Activated CD4-positive, alpha-beta T cell treated with anti-CD3 and anti-CD28 coated beads, Interleukin-2, amount 50 U/mL, for 4 hours (primary cell): ENCODE results near the gene CLEC6A.
"Not testable (repeated sequence)": the region's sequence is repeated elsewhere in the genome, so short reads cannot be mapped to it uniquely, and the experiment has no call there.

Source experiments
- DNase-seq, 2 experiments: peaks; one replicate each; pipeline ENCODE4 v3.0.0-alpha.2; 2020

Gene CLEC6A

GRCh38 chr12:8455727-8456360 lies at the start of gene CLEC6A:
Gene CLEC6A, plus strand, starts transcription at chr12:8455962. Its CDS starts 150 bp downstream, at chr12:8456112.
- no peak for DNase-seq

DNA sequence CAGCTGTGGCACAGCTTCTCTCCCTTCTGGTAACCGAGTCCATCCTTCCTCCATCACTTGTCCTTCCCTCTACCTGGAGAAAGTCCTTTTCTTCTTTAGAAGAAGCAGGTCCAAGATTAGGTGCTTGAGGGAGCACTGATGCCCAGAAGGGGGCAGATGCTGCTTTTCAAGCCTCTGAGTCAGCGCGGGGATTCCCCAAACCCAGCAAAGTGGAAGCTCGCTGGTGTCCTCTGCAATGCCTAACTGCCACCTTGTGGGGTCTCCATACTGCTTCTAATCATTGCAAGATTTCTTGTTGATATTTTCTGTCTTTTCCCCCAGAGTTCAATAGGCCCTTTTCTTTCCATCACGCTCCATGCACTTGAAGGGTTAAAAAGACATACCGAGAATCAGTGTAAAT lies 36.2 kb upstream of the CLEC6A start:
- not testable (repeated sequence) for DNase-seq

GRCh38 chr12:8420506-8420905 lies 35.3 kb upstream of the CLEC6A start:
- no peak for DNase-seq

GRCh38 chr12:8444536-8445278 lies 11.1 kb upstream of the CLEC6A start:
- not testable (repeated sequence) for DNase-seq

GRCh38 chr12:8445731-8446130 lies 10.0 kb upstream of the CLEC6A start:
- no peak for DNase-seq

DNA sequence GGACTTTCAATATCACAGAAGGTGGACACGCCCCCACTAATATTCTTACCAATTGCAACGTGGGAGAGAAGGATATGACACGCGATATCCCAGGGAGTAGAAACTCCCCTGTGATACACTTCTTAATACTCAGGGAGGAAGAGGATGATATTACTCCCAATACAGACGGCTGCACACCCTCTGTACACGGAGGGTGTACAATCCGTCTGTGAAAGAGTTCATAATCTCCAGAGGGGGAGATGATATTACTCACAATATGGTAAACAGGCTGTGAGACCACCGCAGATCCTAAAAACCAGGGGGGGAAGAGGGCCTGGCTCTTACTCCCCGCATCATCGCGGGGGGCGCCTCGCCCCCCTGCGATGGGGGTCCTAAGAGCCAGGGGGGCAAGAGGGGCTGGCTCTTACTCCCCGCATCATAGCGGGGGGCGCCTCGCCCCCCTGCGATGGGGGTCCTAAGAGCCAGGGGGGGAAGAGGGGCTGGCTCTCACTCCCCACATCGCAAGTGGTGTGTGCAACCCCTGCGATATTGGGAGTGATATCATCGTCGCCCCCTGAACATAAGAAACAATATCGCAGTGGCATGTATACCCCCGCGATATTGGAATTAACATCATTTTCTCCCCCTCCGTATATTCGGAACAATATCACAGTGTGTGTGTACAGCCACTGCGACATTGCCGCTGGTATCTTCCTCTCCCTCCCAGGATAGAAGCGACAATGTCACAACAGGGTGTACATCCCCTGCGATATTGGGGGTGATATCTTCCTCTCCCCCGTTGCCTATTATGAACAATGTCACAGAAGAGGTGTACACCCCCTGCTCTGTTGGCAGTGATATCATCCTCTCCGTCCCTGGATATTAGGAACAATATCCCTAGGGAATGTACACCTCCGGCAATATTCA lies 8.9 kb upstream of the CLEC6A start:
- DNase-seq, result no peak

DNA sequence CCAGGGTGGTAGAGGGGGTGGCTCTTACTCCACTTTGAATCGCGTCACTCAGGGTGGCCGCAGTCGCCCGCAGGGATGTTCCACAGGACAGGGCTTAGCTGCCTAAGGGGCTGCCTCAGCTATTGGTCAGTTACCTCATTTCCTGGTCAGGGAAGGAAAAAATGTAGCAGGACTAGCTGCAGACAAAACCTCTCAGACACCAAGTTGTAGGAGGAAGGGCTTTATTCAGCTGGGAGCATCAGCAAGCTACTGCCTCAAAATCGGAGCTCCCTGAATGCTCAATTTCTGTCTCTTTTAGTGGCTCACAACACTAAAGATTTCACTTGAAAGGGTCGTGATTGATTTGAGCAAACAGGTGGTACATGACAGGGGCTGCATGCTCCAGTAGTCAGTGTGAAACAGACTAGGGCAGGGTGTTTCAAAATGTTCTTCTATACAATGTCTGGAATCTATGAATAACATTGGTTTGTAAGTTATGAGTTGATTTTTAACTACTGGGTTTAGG lies 6.4 kb upstream of the CLEC6A start:
- DNase-seq, result no peak

DNA sequence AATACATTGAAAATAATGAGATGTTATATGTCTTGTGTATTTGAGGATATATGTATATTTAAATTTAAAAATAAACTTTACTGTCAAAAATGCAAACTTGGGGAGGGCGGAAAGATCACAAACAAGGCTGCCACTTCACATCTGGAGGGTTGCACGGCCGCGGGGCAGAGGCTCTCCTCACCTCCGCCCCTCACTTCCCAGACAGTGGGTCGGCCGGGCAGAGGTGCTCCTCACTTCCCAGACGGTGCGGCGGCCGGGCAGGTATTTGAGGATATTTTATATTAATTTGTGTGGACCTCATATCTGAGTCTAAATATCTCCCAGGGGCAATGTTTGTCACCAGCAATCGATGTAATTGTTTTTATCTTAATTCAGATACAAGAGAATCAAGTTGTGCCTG lies 3.7 kb upstream of the CLEC6A start:
- DNase-seq, result no peak

GRCh38 chr12:8453021-8453513 lies 2.7 kb upstream of the CLEC6A start:
- no peak for DNase-seq

DNA sequence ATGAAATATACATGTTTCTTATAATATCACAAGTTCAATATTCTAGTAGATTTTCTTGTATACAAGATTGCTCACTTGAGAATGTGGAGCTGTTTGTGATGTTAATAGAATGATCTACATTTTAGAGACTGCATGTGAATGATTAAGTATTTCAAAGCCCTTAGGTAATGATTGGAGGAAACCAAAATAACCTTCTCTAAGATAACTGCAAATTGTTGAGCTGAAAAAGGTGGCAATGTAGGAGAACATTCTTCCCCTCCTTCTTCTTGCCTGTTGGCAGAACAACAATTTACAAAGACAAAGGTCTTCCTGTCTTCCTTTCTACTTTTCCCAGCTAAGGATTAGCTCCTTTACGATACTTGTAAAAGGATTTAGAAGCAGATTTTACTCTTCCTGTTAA lies 2.0 kb upstream of the CLEC6A start:
- no peak for DNase-seq

- DNase-seq, result no peak
These were observed 491 bp upstream of the CLEC6A start for GRCh38 chr12:8455271-8455670.

GRCh38 chr12:8461426-8461825 lies 5.7 kb downstream of the CLEC6A start:
- no peak for DNase-seq

DNA sequence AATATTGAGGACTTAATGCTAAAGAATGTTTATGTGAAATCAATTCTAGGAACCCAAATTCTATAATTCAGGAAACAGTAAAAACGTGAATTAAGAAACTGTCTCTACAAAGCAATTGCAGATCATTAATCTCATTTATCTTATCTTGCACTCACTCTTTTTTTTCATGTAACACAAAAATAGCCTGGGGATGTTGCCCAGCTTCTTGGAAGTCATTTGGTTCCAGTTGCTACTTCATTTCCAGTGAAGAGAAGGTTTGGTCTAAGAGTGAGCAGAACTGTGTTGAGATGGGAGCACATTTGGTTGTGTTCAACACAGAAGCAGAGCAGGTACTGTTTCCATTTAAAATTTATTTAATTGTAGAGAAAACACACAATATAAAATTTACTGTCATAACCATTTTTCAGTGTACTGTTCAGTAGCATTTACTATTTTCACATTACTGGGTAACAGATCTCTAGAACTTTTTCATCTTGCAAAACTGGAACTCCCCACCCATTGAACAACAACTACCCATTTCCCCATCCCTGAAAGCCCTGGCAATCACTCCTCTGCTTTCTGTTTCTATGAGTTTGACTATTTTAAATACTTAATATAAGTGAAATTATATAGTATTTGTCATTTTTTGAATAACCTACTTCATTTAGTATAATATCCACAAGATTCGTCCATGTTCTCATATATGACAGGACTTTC lies 9.7 kb downstream of the CLEC6A start:
- no peak for DNase-seq

- DNase-seq, result no peak
These were observed 10.5 kb downstream of the CLEC6A start for GRCh38 chr12:8466241-8466640.

GRCh38 chr12:8471090-8471489 lies 15.3 kb downstream of the CLEC6A start:
- no peak for DNase-seq

- DNase-seq, result no peak
These were observed 19.9 kb downstream of the CLEC6A start for GRCh38 chr12:8475508-8476203.

GRCh38 chr12:8482571-8483061 lies 26.9 kb downstream of the CLEC6A start:
- DNase-seq, result no peak

DNA sequence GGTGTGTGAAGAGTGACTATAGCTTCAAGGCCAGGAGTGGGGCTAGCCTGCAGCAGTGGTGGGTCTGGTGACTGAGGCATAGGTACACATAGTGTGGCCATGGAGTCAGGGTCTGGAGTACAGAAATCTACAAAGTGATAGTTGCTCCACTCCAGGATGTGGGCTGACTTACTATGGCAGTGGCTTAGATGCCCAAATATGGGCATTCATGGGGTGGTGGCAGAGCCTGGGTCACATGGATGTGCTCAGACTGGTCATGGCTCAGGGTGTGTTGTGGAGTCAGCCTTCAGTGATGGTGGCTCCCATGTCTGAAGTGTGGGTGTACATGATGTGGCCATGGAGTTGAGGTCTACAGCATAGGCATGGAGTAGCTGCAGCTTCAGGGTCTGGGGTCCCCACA lies 27.3 kb downstream of the CLEC6A start:
- no peak for DNase-seq

DNA sequence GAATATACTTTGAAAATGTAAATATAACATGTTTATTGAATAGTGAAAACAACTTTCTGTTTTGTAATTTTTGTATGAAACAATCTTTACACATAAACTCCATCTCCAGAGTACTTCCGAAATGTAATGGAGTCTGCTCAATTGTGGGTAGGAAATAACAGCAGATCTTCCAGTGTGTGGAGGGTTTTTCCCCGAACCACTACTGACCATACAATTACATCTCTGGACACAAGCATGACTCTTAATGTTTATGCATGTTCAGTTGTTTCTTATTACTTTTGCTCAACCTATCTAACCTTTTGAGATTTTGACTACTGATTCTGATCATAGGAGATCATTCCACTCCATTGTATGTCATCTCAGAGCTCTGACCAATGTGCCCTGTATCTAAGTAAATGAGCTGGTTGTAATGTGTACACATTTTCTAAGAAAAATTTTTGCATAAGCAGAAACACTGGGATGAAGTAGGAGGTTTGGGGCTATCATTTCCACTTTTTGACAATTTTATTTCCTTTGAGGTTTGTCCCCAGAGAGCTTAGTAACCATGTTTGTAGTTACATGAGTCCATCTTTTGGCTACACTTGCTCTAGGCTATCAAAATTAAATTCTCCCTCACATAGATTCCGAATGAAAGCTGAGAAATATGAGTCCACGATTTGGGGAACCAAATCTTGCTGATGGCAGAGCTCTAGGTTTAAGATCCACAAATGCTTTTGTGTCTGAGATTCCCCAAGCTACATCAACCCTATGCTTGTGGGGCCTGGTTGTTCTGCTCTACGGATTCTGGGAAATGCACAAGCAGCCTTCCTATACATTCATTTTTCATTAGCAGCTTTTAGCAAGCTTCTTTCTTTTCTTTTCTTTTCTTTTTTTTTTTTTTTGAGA lies 36.1 kb downstream of the CLEC6A start:
- no peak for DNase-seq

DNA sequence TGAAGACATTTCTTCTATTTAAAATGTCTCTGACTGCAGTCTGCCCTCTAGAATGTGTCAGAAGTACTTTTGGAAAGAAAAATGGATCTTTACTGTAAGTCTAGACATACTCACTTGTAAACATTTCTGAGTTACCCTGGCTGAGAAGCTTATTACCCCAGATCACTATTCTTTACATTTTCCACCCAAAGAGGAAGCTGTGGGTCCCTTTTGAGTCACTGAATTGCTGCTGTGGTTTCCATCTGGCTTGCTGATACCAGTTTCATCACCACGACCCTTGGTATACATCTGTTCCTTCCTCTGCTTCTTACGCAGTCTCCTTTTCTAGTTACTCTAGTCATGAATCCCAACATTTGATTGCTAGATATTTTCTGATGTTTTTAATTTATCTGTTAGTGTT lies 37.3 kb downstream of the CLEC6A start:
- peak; percentile 5 to 9 for DNase-seq

DNA sequence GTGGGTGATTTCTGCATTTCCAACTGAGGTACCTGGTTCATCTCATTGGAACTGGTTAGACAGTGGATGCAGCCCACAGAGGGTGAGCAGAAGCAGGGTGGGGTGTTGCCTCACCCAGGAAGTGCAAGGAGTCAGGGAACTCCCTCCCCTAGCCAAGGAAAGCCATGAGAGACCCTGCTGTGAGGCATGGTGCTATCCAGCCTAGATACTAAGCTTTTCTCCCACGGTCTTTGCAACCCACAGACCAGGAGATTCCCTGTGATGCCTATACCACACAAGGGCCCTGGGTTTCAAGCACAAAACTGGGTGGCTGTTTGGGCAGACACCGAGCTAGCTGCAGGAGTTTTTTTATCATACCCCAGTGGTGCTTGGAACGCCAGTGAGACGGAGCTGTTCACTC lies 39.9 kb downstream of the CLEC6A start:
- DNase-seq, result not testable (repeated sequence)
